H1 (cell line): ENCODE measurements around the gene CISTR. TPM values are rescaled to one million over a fixed set of nuclear protein-coding genes. Genes with fewer than 3 reads are reported as not detected.
A peak's percentile ranks its signal among the peaks of the same experiment; 100 is the strongest.

Experiments used
- FOSL1 ChIP-seq: IDR thresholded peaks from 2 replicates; pipeline ENCODE4 v1.6.1; 2011; ENCODE audit warnings: mild to moderate bottlenecking, low read depth, low read length, moderate library complexity; ENCODE audit not compliant: insufficient read depth
- SIN3A ChIP-seq, 2 experiments: IDR thresholded peaks in 1 of 2; conservative IDR thresholded peaks in 1 of 2; 2 replicates each; pipeline ENCODE4 v1.6.1; 2011 to 2012; ENCODE audit warnings: low read length in 2 of 2, improper control_type of control experiment in 1 of 2, low read depth in 1 of 2, mild to moderate bottlenecking in 1 of 2
- polyA plus RNA-seq, 7 experiments: library from polyadenylated mRNA; depleted of rRNA in 3 of 7; stranded (reverse) in 5 of 7; unstranded in 2 of 7; fragments of >200 nt in 5 of 7; fragments of 200-250 nt in 2 of 7; gene quantifications; 1 replicate in 5 of 7; 2 replicates in 1 of 7; 4 replicates in 1 of 7; pipeline versions ENCODE4 v1.2.1 to v1.2.3, GENCODE V29; 2011 to 2013; ENCODE audit warnings: missing spikeins in 2 of 7, mixed read lengths in 2 of 7
- total RNA-seq: library from RNA; stranded (reverse); fragmentation: NEBNext Ultra II Directional; extraction: Animal tissue kit (Norgen Biotek cat#: 25700); gene quantifications from 2 replicates; pipeline ENCODE4 v1.2.1, GENCODE V29; 2021

The CISTR gene
- total and polyA plus RNA-seq, 2 of the 8 experiments (the other 6 are each of a cell fraction or from before 2014, with no cell fraction given), result not detected

DNA sequence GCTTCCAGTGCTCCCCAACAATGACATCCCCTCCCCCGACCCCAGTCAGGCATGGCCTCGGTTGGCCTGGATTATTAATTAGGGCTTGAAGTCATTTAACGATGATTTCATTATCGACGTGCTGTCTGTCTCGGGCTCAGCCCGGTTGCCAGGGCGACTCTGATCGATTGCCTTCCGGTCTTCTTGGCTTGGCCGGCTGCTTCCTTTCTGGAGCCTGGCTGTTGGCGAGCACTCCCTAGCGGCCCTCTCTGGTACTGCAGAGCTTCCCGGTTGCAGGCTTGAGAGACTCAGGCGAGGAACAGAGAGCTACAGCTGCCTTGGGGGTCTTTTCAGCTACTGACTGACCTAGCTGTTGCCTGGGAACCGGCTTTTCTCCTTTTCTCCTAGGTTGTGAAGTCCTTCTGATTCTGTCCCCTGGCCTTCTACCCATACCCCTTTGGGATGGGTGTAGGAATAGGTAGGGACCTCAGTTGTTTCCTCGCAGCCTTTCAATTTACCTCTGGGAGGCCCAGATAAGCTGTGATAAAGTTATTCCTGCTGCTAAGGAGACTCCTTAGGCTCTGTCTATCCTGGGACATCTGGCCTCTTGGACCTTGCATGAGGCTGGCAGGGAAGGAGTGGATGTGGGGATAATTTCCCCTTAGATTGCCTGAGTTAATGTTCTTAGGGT, 5.5 kb upstream of the CISTR start (continued):
- peak in 1 of 2 experiments; percentile 12; a peak in 1 of 4 replicates for TF ChIP-seq SIN3A (conservative IDR thresholded peaks at IDR 0.05 in 1 of 2, IDR thresholded peaks at IDR 0.05 in 1 of 2; ENCODE audit: low read depth in 1 of 2, low read length in 2 of 2)
- TF ChIP-seq FOSL1, result no peak
